NCI-H524 treated with DMSO at 0.1 percent for 48 hours (cell line): Measurements from ENCODE around the gene HBD.

ENCODE experiments used
- DNase-seq: peaks from one replicate; lab custom pipeline; 2025; lab: John Stamatoyannopoulos, UW

The HBD gene

DNA sequence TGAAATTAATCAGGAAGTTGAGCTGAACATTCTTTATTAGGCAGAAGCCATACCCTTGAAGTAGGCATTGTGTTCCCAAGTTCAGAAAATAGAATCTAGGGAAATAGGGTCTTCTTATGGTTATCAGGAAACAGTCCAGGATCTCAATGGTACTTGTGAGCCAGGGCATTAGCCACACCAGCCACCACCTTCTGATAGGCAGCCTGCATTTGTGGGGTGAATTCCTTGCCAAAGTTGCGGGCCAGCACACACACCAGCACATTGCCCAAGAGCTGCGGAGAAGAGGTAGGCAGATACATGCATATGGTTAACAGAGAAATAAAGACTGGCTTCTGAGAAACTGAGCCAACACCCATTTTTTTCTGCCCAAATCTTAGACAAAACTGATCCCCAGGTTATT is 1.5 kb downstream of the HBD start:
- no peak for DNase-seq

DNA sequence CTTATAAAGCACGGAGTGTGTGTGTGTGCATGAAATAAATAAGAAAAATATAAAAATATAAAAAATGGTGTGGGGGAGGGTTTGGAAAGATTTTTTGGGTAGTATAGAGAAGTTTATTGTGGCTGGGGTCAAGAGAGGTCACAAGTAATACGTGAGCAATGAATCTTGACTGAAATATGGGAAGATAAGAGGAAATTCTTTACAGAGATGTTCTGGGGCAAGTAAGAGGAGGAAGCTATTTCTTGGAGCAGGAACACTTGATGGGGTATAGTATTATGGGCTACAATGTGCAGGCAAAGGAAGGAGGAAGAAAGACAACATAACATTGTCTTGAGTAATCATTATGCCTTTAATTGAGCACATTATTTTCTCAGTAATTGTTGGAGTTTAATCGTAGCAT is 2.1 kb downstream of the HBD start:
- no peak for DNase-seq

DNA sequence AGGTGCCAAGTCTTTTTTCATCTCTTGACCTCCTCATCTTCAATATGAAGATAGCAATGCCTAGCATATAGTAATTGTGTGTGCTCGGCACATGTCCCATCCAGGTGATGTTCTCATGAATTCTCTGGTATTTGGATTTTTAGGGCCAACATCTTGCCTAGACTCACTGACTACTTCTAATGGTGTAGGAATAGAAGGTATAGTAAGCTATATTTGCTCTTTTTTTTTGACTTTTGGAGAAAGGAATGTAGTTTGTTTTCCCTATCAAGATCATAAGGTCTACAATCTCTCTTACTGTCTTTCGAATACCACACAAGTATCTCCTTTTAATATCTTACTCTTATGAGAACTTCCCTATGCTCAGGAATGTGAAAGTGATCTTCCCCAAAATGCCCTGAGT is 3.2 kb downstream of the HBD start:
- DNase-seq = no peak

DNA sequence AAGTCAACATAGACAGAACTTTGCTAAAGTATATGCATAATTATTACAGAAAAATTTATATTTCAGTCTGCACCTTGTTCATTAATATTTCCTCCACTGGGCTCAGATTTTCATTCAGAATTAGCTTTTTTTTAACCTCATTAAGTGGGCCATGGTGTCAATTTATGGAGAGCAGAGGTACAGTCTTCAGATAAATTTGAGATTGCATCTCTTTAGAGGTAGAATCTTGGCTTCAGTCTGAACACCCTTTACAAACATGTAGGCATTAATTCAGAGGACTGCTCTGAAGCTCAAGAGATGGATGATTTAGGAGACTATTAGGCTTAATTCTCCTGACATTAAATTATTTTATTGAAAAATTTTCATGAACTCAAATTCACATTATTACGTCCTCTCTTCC is 4.0 kb downstream of the HBD start:
- DNase-seq = no peak

DNA sequence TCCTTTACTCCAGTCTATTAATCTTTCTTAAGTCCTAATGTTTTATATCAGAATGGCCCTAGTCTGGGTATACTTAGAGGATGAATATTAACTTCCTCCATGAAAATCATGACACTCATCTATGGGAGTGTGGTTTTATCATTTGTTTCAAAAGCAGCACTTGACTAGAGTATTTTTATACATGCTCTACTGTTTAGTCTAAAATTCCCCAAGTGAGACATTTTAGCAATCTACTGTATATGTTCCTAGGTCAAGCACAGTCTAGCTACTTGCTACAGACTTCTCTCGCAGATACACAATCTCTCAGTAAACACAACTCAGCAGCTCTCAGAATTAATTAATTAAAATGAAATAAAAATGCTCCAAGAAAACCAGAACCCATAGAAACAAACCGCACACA is 4.5 kb downstream of the HBD start:
- no peak for DNase-seq

DNA sequence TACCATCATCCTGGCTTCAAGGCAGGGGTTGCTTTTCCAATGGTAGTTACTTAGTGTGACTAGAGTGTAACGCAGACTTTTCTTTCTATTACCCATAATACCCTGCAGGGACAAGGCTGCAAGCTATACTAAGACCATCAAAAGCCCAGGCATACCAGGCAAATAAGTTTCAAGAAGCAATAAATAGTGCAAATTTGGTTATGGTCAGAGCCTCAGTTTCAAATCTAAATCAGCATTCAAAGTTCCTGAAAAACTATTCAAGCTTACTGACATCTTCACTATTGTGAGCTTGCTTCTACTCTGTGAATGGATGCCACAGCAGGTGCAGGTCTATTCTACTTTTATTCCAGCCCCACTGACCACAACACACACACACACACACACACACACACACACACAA is 4.9 kb downstream of the HBD start:
- no peak for DNase-seq

DNA sequence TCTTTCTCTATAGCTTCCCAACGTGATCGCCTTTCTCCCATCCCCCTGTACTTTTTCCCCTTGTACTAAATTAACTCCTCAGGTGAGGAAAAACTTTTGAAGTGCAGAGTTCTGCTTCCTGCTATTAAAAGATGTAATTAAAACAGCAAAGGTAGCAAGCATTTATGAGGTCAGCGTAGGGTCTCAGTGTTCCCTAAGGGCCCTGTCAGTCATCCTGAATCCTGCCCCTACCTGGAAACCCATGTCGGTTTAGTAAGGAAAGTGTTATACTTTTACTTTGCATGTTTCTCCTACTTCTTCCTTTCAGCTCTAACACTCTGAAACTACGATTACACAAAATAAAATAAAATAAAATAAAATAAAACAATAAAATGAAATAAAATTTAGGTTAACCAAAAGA is 6.2 kb downstream of the HBD start:
- DNase-seq = no peak

DNA sequence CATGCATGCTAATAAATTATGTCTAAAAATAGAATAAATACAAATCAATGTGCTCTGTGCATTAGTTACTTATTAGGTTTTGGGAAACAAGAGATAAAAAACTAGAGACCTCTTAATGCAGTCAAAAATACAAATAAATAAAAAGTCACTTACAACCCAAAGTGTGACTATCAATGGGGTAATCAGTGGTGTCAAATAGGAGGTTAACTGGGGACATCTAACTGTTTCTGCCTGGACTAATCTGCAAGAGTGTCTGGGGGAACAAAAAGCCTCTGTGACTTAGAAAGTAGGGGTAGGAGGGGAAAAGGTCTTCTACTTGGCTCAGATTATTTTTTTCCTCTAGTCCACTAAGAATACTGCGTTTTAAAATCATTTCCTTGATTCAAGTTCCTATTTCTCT is 6.6 kb downstream of the HBD start:
- DNase-seq = no peak

DNA sequence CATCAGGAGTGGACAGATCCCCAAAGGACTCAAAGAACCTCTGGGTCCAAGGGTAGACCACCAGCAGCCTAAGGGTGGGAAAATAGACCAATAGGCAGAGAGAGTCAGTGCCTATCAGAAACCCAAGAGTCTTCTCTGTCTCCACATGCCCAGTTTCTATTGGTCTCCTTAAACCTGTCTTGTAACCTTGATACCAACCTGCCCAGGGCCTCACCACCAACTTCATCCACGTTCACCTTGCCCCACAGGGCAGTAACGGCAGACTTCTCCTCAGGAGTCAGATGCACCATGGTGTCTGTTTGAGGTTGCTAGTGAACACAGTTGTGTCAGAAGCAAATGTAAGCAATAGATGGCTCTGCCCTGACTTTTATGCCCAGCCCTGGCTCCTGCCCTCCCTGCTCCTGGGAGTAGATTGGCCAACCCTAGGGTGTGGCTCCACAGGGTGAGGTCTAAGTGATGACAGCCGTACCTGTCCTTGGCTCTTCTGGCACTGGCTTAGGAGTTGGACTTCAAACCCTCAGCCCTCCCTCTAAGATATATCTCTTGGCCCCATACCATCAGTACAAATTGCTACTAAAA is 7.5 kb downstream of the HBD start, which contains the start of gene HBB:
Gene HBB (minus strand): TSS at position 340 of the 579 bp plus-strand sequence. CDS start 50 bp downstream, at position 290.
- DNase-seq = peak; percentile 6

DNA sequence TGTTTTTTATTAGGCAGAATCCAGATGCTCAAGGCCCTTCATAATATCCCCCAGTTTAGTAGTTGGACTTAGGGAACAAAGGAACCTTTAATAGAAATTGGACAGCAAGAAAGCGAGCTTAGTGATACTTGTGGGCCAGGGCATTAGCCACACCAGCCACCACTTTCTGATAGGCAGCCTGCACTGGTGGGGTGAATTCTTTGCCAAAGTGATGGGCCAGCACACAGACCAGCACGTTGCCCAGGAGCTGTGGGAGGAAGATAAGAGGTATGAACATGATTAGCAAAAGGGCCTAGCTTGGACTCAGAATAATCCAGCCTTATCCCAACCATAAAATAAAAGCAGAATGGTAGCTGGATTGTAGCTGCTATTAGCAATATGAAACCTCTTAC is 8.8 kb downstream of the HBD start:
- DNase-seq = no peak

DNA sequence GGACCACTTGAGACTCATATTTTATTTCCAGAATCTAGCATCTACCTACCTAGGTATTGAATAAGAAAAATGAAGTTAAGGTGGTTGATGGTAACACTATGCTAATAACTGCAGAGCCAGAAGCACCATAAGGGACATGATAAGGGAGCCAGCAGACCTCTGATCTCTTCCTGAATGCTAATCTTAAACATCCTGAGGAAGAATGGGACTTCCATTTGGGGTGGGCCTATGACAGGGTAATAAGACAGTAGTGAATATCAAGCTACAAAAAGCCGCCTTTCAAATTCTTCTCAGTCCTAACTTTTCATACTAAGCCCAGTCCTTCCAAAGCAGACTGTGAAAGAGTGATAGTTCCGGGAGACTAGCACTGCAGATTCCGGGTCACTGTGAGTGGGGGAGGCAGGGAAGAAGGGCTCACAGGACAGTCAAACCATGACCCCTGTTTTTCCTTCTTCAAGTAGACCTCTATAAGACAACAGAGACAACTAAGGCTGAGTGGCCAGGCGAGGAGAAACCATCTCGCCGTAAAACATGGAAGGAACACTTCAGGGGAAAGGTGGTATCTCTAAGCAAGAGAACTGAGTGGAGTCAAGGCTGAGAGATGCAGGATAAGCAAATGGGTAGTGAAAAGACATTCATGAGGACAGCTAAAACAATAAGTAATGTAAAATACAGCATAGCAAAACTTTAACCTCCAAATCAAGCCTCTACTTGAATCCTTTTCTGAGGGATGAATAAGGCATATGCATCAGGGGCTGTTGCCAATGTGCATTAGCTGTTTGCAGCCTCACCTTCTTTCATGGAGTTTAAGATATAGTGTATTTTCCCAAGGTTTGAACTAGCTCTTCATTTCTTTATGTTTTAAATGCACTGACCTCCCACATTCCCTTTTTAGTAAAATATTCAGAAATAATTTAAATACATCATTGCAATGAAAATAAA is 9.5 kb downstream of the HBD start:
- DNase-seq = no peak

DNA sequence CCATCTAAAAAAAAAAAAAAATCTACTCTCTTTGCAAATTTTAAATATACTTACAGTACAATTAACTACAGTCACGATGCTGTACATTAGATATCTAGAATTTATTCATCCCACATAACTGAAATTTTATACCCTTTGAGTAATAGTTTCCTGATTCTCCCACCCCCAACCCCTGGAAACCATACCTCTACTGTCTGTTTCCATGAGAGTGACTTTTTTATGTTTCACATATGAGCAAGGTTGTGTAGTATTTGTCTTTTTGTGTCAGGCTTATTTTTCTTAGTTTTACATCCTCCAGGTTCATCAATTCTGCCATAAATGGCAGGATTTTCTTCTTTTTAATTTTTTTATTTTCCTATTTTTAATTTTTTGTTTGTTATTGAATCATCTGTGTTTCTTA is 10.6 kb downstream of the HBD start:
- no peak for DNase-seq

DNA sequence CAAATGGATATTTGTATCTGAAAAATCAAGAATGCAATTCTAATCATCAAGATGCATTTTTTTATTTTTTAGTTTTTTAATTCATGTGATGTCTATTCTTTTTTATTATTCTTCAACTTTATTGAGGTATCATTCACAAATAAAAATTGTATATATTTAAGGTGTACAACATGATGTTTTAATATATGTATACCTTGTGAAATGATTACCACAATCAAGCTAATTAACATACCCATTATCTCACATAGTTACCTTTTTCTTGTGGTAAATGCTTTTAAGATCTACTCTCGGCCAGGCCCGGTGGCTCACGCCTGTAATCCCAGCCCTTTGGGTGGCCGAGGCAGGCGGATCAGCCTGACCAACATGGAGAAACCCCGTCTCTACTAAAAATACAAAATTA is 11.1 kb downstream of the HBD start:
- DNase-seq = no peak

DNA sequence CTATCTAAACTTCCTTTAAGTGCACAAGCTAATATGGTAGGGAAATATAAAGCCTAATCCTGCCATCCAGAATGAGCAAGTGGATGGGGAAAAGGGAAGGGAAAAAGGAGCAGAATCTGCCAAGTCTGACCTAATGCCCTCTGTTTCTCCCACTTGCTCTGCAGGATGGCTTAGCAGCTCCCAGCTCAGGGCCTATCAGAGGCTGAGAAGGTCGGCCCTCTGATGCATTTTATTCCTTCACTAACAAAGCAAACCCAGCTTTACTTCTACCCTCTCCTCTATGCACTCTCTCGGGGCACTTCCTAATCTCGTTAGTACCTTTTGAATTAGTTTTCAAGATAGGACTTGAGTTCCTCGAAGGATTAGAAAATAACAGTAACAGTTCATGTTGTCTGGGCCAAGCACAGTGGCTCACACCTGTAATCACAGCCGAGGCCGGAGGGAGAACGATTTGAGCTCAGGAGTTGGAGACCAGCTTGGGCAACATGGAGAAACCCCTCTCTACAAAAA is 23.9 kb downstream of the HBD start:
- no peak for DNase-seq

DNA sequence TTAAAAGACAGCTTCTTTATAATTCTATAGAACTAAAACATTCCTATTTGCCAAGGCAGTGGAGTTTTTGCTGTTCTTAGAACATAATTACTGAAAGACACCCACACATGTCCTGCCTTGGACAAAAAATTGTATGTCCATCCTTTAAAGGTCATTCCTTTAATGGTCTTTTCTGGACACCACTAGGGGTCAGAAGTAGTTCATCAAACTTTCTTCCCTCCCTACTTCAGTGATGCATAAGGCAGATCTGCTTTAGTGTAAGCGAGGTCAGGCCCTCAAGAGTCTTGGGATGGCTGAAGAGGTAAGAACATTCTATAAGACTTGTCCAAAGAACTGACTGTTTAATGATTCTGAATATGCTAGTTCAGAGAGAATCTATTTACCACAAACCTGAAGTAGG is 29.5 kb downstream of the HBD start:
- no peak for DNase-seq

DNA sequence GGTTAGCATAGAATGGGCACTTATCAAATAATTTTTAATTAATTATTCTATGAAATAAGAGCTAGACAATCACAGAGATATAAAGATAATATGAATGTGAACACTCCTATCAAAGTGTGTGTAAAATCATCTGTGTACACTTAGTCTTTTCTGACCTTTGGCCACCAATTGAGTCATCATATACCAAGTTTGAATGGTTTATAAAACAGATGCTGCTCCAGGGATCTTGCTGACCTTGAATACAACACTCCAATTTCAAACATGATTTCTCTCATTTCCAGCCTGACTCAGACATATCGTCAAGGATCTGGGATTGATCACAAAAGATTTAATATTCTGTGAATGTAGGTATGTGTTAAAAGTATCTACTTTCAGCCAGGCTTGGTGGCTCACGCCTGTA is 30.9 kb downstream of the HBD start:
- no peak for DNase-seq

DNA sequence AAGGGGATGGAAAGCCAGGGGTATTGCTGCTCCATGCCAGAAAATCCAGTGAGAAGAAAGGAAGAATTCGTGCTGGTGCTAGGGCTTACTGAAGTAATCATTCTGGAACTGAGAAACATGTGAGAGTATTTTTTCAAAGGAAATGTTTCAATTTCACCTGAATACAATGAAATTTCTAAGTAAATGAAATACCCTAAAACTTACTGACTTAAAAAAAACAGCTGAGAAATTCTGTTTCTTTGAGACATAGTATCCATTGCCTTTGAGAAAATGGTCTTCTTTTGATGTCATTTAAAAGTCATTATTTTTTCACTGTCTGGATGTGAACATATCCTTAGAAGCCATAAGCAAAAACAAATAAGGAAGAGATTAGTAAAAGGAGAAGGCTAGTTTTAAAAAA is 33.7 kb downstream of the HBD start, which contains the start of gene OR51V1:
Gene OR51V1 (minus strand): TSS at position 101 of the 400 bp plus-strand sequence. CDS start 0 bp downstream, at position 101.
- DNase-seq = no peak

DNA sequence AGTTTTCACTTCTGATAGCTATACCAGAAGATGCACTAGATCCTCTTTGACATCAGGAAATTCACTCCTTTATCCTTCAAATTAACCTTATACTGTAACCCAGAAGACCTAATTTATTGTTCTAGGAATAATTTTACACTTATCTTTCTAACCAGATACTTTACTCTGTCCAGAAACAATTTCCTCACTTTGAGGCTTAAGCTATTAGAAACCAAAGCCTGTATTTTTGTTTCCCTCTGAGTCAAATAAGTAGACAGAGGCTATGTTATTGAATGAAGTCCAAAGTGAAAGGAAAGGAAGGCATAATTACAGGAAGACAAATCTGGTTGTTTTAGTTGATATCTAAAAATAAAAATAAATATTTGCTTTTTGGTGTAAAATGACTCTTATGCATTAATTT is 36.0 kb downstream of the HBD start:
- no peak for DNase-seq

DNA sequence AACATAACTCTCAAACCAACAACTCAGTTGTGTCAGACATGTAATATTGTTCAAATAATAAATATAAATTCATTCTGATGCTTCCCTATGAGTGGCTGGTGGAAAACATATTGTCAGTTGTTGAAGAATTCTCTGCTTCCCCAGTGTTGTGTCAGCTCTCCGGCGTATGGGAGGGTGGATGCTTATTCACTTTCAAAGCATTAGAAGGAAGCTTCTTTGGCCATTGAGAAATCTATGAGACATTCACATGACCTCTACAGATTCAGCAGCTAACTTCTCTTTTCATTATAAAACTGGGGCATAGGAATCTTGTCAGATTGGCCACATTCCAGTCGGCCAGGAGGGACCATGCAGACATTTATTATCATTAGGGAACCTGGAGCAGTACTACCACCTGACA is 36.7 kb downstream of the HBD start:
- no peak for DNase-seq

DNA sequence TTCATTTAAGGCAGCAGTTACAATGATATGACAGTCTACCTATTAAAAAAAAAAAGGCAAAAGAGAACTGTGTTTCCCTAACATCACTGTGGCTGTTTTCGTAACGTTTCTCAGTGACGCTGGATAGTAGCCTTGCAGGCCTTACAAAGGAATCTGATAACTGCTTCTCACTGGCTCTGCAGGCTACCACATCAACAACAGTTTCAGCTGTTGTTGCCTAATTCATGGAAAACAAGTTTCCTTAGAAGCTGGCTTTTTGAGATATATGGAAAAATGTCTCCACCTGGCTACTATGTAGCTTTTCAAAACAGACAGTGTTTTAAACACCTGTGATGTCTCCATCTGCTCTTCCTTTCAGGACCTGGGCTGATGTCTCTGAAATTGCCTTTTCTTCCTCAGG is 37.6 kb downstream of the HBD start:
- no peak for DNase-seq

DNA sequence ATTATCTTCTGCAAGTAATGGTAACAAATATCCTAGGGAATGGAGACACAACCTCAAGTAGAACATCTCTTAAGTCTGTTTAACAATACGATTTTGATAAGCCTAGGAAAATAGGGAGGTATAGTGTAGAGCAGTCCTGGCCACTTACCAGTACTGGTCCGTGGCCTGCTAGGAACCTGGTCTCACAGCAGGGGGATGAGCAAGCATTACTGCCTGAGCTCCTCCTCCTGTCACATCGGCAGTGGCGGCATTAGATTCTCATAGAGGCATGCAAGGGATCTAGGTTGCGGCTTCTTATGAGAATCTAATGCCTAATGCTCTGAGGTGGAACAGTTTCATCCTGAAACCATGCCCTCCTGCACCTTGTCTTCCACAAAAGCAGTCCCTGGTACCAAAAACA is 38.2 kb downstream of the HBD start:
- no peak for DNase-seq

DNA sequence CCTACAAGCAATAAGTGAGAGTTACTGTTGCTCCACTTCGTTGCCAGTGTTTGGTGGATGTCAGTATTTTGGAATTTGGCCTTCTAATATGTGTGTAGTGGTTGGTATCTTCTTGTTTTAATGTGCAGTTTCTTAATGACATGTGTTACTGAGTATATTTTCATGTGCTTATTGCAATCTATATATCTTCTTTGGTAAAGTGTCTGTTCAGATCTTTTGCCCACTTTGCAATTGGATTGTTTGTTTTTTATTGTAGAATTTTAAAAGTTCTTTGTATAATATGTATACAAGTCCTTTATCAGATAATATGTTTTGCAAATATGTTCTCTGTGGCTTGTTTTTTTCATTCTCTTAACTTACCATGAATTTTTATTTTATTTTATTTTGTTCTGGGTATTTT is 41.5 kb downstream of the HBD start:
- DNase-seq = no peak

DNA sequence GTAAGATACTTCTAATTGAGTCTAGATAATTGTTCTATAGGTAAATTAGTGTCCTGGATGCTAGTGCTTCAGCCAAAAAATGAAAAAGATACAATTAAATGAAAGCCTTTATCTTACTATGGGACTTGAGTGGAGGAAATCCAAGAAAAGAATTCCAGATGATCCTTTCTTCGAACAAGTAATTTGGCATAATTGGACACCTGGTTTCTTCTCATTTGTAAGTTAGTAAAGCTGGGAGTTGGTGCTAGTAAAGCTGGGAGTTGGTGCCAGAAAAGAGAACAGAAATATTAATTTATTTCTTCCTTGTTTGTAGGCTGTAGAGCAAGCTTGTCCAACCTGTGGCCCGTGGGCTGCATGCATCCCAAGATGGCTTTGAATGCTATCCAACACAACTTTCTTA is 46.1 kb downstream of the HBD start:
- no peak for DNase-seq
